ENCODE data around the gene LRRC56. TPM values are rescaled to one million over a fixed set of nuclear protein-coding genes. Genes with fewer than 3 reads are reported as not detected.

LRRC56 gene
- polyA plus RNA-seq, 1 donor = 3.5 TPM

GRCh38 chr11:539971-540481 lies 2.7 kb downstream of the LRRC56 start:
- DNase-seq = no peak

GRCh38 chr11:540583-541432 lies 3.5 kb downstream of the LRRC56 start:
- no peak for DNase-seq

- DNase-seq = no peak
Observed at GRCh38 chr11:541433-541885, 4.1 kb downstream of the LRRC56 start.

GRCh38 chr11:544817-545166 lies 7.5 kb downstream of the LRRC56 start:
- no peak for DNase-seq

- DNase-seq = no peak
Observed at GRCh38 chr11:545171-545570, 7.8 kb downstream of the LRRC56 start.

GRCh38 chr11:548700-549603 lies 11.6 kb downstream of the LRRC56 start:
- no peak for DNase-seq

GRCh38 chr11:550021-550745 lies 12.9 kb downstream of the LRRC56 start:
- no peak for DNase-seq

- no peak for DNase-seq
Observed at GRCh38 chr11:550746-551085, 13.4 kb downstream of the LRRC56 start.

- DNase-seq = no peak
Observed at GRCh38 chr11:551131-551530, 13.8 kb downstream of the LRRC56 start.

GRCh38 chr11:551596-551995 lies 14.3 kb downstream of the LRRC56 start:
- no peak for DNase-seq

- DNase-seq = no peak
Observed at GRCh38 chr11:553083-553987, 16.0 kb downstream of the LRRC56 start.

GRCh38 chr11:553988-554340 lies 16.6 kb downstream of the LRRC56 start:
- DNase-seq = no peak

- peak; percentile 78 for DNase-seq
Observed at GRCh38 chr11:554428-555226, 17.3 kb downstream of the LRRC56 start.

GRCh38 chr11:555227-555779 lies 18.0 kb downstream of the LRRC56 start:
- no peak for DNase-seq

- DNase-seq = no peak
Observed at GRCh38 chr11:555780-556661, 18.7 kb downstream of the LRRC56 start.

- no peak for DNase-seq
Observed at GRCh38 chr11:556662-557256, 19.4 kb downstream of the LRRC56 start.

- DNase-seq = no peak
Observed at GRCh38 chr11:557328-558132, 20.2 kb downstream of the LRRC56 start.

GRCh38 chr11:558503-558902 lies 21.2 kb downstream of the LRRC56 start:
- no peak for DNase-seq

Data from left kidney (tissue), 2 donors.